Amniotic epithelial cell (primary cell): ENCODE data around the gene APEX1.
A peak's percentile ranks its signal among the peaks of the same experiment; 100 is the strongest.
"Not testable (repeated sequence)": the region's sequence is repeated elsewhere in the genome, so short reads cannot be mapped to it uniquely, and the experiment has no call there.

Experiments used
- DNase-seq: peaks from one replicate; pipeline ENCODE4 v3.0.0-alpha.2; 2010; ENCODE audit warnings: low read depth

Gene APEX1

GRCh38 chr14:20435582-20436362 is 19.3 kb upstream of the APEX1 start, which contains the start of gene KLHL33:
TSS of gene KLHL33 (minus strand) at chr14:20436166. CDS start at chr14:20435811, 355 bp downstream.
- DNase-seq = no peak

GRCh38 chr14:20436363-20436755 is 18.7 kb upstream of the APEX1 start:
- peak; percentile 69 for DNase-seq

- DNase-seq = no peak
Observed at GRCh38 chr14:20438664-20439063, 16.4 kb upstream of the APEX1 start.

GRCh38 chr14:20440465-20440864 is 14.6 kb upstream of the APEX1 start:
- no peak for DNase-seq

- DNase-seq = no peak
Observed at GRCh38 chr14:20440882-20441281, 14.1 kb upstream of the APEX1 start.

- no peak for DNase-seq
Observed at GRCh38 chr14:20441461-20441860, 13.6 kb upstream of the APEX1 start.

GRCh38 chr14:20443650-20444049 is 11.4 kb upstream of the APEX1 start:
- DNase-seq = not testable (repeated sequence)

GRCh38 chr14:20446889-20447288 is 8.1 kb upstream of the APEX1 start:
- no peak for DNase-seq

GRCh38 chr14:20452831-20453230 is 2.2 kb upstream of the APEX1 start:
- not testable (repeated sequence) for DNase-seq

- peak; percentile 91 for DNase-seq
Observed at GRCh38 chr14:20455355-20456300, 602 bp downstream of the APEX1 start.

- DNase-seq = no peak
Observed at GRCh38 chr14:20456971-20457370, 1.9 kb downstream of the APEX1 start.

- no peak for DNase-seq
Observed at GRCh38 chr14:20458031-20458789, 3.2 kb downstream of the APEX1 start.

- no peak for DNase-seq
Observed at GRCh38 chr14:20460458-20461224, 5.6 kb downstream of the APEX1 start.

- peak; percentile 100 for DNase-seq
Observed at GRCh38 chr14:20461225-20462141, 6.5 kb downstream of the APEX1 start, which contains the start of gene PIP4P1. TSS of gene PIP4P1 (minus strand) at chr14:20461434. CDS start at chr14:20461325, 109 bp downstream.

GRCh38 chr14:20468764-20469241 is 13.8 kb downstream of the APEX1 start:
- DNase-seq = no peak

- peak; percentile 83 for DNase-seq
Observed at GRCh38 chr14:20469242-20469889, 14.3 kb downstream of the APEX1 start, which contains the start of gene PNP. TSS of gene PNP (plus strand) at chr14:20469406. CDS start at chr14:20469525, 119 bp downstream.

GRCh38 chr14:20469890-20470602 is 15.0 kb downstream of the APEX1 start:
- DNase-seq = peak; percentile 74

GRCh38 chr14:20470603-20470901 is 15.5 kb downstream of the APEX1 start:
- DNase-seq = peak; percentile 20
